ENCODE data around the gene LSS. TPM values are rescaled to one million over a fixed set of nuclear protein-coding genes. Genes with fewer than 3 reads are reported as not detected.
"Not testable (repeated sequence)": the region's sequence is repeated elsewhere in the genome, so short reads cannot be mapped to it uniquely, and the experiment has no call there.

The LSS gene
- total RNA-seq, 1 experiment from 2014 or later = 15.6 TPM

GRCh38 chr21:46211376-46211775, 17.2 kb downstream of the LSS start:
- no peak for DNase-seq (ENCODE audit: low read depth, low spot score)
- in situ Hi-C loops (cut with HindIII; ENCODE audit: low pct_unique_long_range_greater_than_20kb, low sequenced_read_pairs) = no loop called here

- no peak for DNase-seq (ENCODE audit: low read depth, low spot score)
- in situ Hi-C loops (cut with HindIII; ENCODE audit: low pct_unique_long_range_greater_than_20kb, low sequenced_read_pairs) = no loop called here
Observed at GRCh38 chr21:46210378-46211136, 18.0 kb downstream of the LSS start.

GRCh38 chr21:46208761-46209721, 19.5 kb downstream of the LSS start:
- DNase-seq (ENCODE audit: low read depth, low spot score) = no peak
- in situ Hi-C loops (cut with HindIII; ENCODE audit: low pct_unique_long_range_greater_than_20kb, low sequenced_read_pairs) = no loop called here

- no peak for DNase-seq (ENCODE audit: low read depth, low spot score)
- in situ Hi-C loops (cut with HindIII; ENCODE audit: low pct_unique_long_range_greater_than_20kb, low sequenced_read_pairs) = no loop called here
Observed at GRCh38 chr21:46207920-46208591, 20.5 kb downstream of the LSS start.

- no peak for DNase-seq (ENCODE audit: low read depth, low spot score)
- in situ Hi-C loops (cut with HindIII; ENCODE audit: low pct_unique_long_range_greater_than_20kb, low sequenced_read_pairs) = no loop called here
Observed at GRCh38 chr21:46207006-46207919, 21.3 kb downstream of the LSS start.

GRCh38 chr21:46206163-46207005, 22.2 kb downstream of the LSS start:
- no peak for DNase-seq (ENCODE audit: low read depth, low spot score)
- in situ Hi-C loops (cut with HindIII; ENCODE audit: low pct_unique_long_range_greater_than_20kb, low sequenced_read_pairs) = no loop called here

GRCh38 chr21:46205766-46206162, 22.8 kb downstream of the LSS start:
- in situ Hi-C loops (cut with HindIII; ENCODE audit: low pct_unique_long_range_greater_than_20kb, low sequenced_read_pairs) = no loop called here
- DNase-seq (ENCODE audit: low read depth, low spot score) = no peak

- in situ Hi-C loops (cut with HindIII; ENCODE audit: low pct_unique_long_range_greater_than_20kb, low sequenced_read_pairs) = no loop called here
- DNase-seq (ENCODE audit: low read depth, low spot score) = no peak
Observed at GRCh38 chr21:46205166-46205565, 23.4 kb downstream of the LSS start.

GRCh38 chr21:46203203-46203600, 25.4 kb downstream of the LSS start:
- no peak for DNase-seq (ENCODE audit: low read depth, low spot score)

GRCh38 chr21:46202592-46203202, 25.9 kb downstream of the LSS start:
- in situ Hi-C loops (cut with HindIII; ENCODE audit: low pct_unique_long_range_greater_than_20kb, low sequenced_read_pairs) = no loop called here
- no peak for DNase-seq (ENCODE audit: low read depth, low spot score)

More at GRCh38 chr21:46203203-46203600, 25.4 kb downstream of the LSS start:
- in situ Hi-C loops (cut with HindIII; ENCODE audit: low pct_unique_long_range_greater_than_20kb, low sequenced_read_pairs) = no loop called here

- DNase-seq (ENCODE audit: low read depth, low spot score); in situ Hi-C loops (cut with HindIII; ENCODE audit: low pct_unique_long_range_greater_than_20kb, low sequenced_read_pairs): not testable (repeated sequence)
Observed at GRCh38 chr21:46200877-46201803, 27.4 kb downstream of the LSS start.

GRCh38 chr21:46199436-46200373, 28.9 kb downstream of the LSS start:
- in situ Hi-C loops (cut with HindIII; ENCODE audit: low pct_unique_long_range_greater_than_20kb, low sequenced_read_pairs) = no loop called here
- DNase-seq (ENCODE audit: low read depth, low spot score) = no peak

GRCh38 chr21:46196733-46197132, 31.8 kb downstream of the LSS start:
- in situ Hi-C loops (cut with HindIII; ENCODE audit: low pct_unique_long_range_greater_than_20kb, low sequenced_read_pairs) = no loop called here
- DNase-seq (ENCODE audit: low read depth, low spot score) = no peak

- in situ Hi-C loops (cut with HindIII; ENCODE audit: low pct_unique_long_range_greater_than_20kb, low sequenced_read_pairs) = no loop called here
- no peak for DNase-seq (ENCODE audit: low read depth, low spot score)
Observed at GRCh38 chr21:46195595-46196195, 32.9 kb downstream of the LSS start.
